K562 (cell line): ENCODE measurements around the gene LRRC15. TPM values are rescaled to one million over a fixed set of nuclear protein-coding genes. Genes with fewer than 3 reads are reported as not detected.

Experiments
- CREB1 ChIP-seq, 2 experiments: sonication (generic) in 1 of 2; formaldehyde crosslinking in 1 of 2; IDR thresholded peaks; 2 replicates each; pipeline versions ENCODE4 v1.6.1 to v1.8.0; 2012 to 2022; ENCODE audit warnings: inconsistent platforms in 1 of 2, mild to moderate bottlenecking in 1 of 2, missing genetic modification reagents in 1 of 2, moderate library complexity in 1 of 2
- EWSR1 ChIP-seq: fragments of 450-650 bp; IDR thresholded peaks from 2 replicates; pipeline ENCODE4 v1.6.1; 2018; ENCODE audit warnings: borderline replicate concordance, mild to moderate bottlenecking, low read depth, moderate library complexity; ENCODE audit not compliant: partially characterized antibody
- GATAD2B ChIP-seq: fragments of 450-650 bp; IDR thresholded peaks from 2 replicates; pipeline ENCODE4 v1.6.1; 2017; ENCODE audit warnings: mild to moderate bottlenecking, borderline replicate concordance
- HEY1 ChIP-seq: fragments of 250-450 bp; sonication (Bioruptor Pico); IDR thresholded peaks from 2 replicates; pipeline ENCODE4 v1.5.0; 2020; ENCODE audit warnings: mild to moderate bottlenecking, moderate library complexity, borderline replicate concordance
- KLF10 ChIP-seq: fragments of 250-450 bp; sonication (Bioruptor Pico); IDR thresholded peaks from 2 replicates; pipeline ENCODE4 v1.6.1; 2021; ENCODE audit warnings: matching md5 sums
- MIER1 ChIP-seq: fragments of 450-650 bp; IDR thresholded peaks from 2 replicates; pipeline ENCODE4 v1.6.1; 2016; ENCODE audit warnings: antibody characterized with exemption, mild to moderate bottlenecking, low read depth
- MTA3 ChIP-seq: fragments of 450-650 bp; formaldehyde crosslinking; IDR thresholded peaks from 2 replicates; pipeline ENCODE4 v1.6.1; 2017; ENCODE audit warnings: mild to moderate bottlenecking, borderline replicate concordance
- MYC ChIP-seq, 2 experiments: fragments of 250-450 bp in 1 of 2; sonication (Bioruptor Pico) in 1 of 2; IDR thresholded peaks; 2 replicates each; pipeline versions ENCODE4 v1.5.1 to v1.6.1; 2012 to 2021; ENCODE audit warnings: low read depth in 2 of 2, borderline replicate concordance in 1 of 2, improper control_type of control experiment in 1 of 2, low read length in 1 of 2, mild to moderate bottlenecking in 1 of 2, moderate library complexity in 1 of 2
- NR4A1 ChIP-seq, 2 experiments: fragments of 250-450 bp in 1 of 2; fragments of 450-650 bp in 1 of 2; sonication (Bioruptor Pico) in 1 of 2; IDR thresholded peaks; 2 replicates each; pipeline versions ENCODE4 v1.4.0 to v1.6.1; 2016 to 2020; ENCODE audit warnings: mild to moderate bottlenecking in 2 of 2, missing compliant biosample characterization in 1 of 2, missing genetic modification characterization in 1 of 2, moderate library complexity in 1 of 2
- PML ChIP-seq: IDR thresholded peaks from 2 replicates; pipeline ENCODE4 v1.6.1; 2012; ENCODE audit warnings: low read length, inconsistent platforms
- PRPF4 ChIP-seq: fragments of 200-400 bp; formaldehyde crosslinking; IDR thresholded peaks from one replicate; pipeline ENCODE4 v1.6.1; 2017; ENCODE audit warnings: low read length, low read depth, mild to moderate bottlenecking; ENCODE audit not compliant: insufficient read depth, poor library complexity, severe bottlenecking
- SNAPC5 ChIP-seq: fragments of 250-450 bp; sonication (Bioruptor Pico); IDR thresholded peaks from 2 replicates; pipeline ENCODE4 v1.8.0; 2021; ENCODE audit warnings: moderate library complexity, mild to moderate bottlenecking, inconsistent platforms
- SNIP1 ChIP-seq: fragments of 450-650 bp; IDR thresholded peaks from 2 replicates; pipeline ENCODE4 v1.7.1; 2017; ENCODE audit warnings: low read depth, mild to moderate bottlenecking
- SRSF1 ChIP-seq: fragments of 200-400 bp; formaldehyde crosslinking; IDR thresholded peaks from 2 replicates; pipeline ENCODE4 v1.6.1; 2017; ENCODE audit warnings: mild to moderate bottlenecking, low read depth, low read length, moderate library complexity
- THRA ChIP-seq: fragments of 450-650 bp; IDR thresholded peaks from 2 replicates; pipeline ENCODE4 v1.6.1; 2017; ENCODE audit warnings: mild to moderate bottlenecking, moderate library complexity
- TOE1 ChIP-seq, 2 experiments: fragments of 450-650 bp in 1 of 2; sonication (generic) in 1 of 2; formaldehyde crosslinking in 1 of 2; IDR thresholded peaks; 2 replicates each; pipeline versions ENCODE4 v1.7.1 to v1.8.0; 2016 to 2022; ENCODE audit warnings: borderline replicate concordance in 2 of 2, mild to moderate bottlenecking in 2 of 2, antibody characterized with exemption in 1 of 2, inconsistent platforms in 1 of 2, low read depth in 1 of 2, missing genetic modification reagents in 1 of 2, moderate library complexity in 1 of 2
- ZNF146 ChIP-seq: IDR thresholded peaks from one replicate; pipeline ENCODE4 v1.6.1; 2018; ENCODE audit warnings: missing compliant biosample characterization; ENCODE audit not compliant: unreplicated experiment
- ZNF316 ChIP-seq: fragments of 450-650 bp; IDR thresholded peaks from 2 replicates; pipeline ENCODE4 v1.6.1; 2016
- ZNF609 ChIP-seq: sonication (generic); formaldehyde crosslinking; IDR thresholded peaks from 2 replicates; pipeline ENCODE4 v1.8.1; 2023; ENCODE audit warnings: missing genetic modification reagents, mild to moderate bottlenecking, borderline replicate concordance
- polyA plus RNA-seq, 8 experiments: library from polyadenylated mRNA; depleted of rRNA in 4 of 8; stranded (reverse) in 5 of 8; unstranded in 3 of 8; fragments of >200 nt; fragmentation: Nextera tagmentation in 2 of 8; fragmentation: Illumina TruSeq in 1 of 8; extraction: Ambion mirVana in 2 of 8; extraction: Trizol in 1 of 8; gene quantifications; 2 replicates each; pipeline versions ENCODE4 v1.2.1 to v1.2.3, GENCODE V29; 2011 to 2014; ENCODE audit warnings: inconsistent platforms in 1 of 8, missing spikeins in 1 of 8
- total RNA-seq, 7 experiments: library from RNA; depleted of rRNA in 6 of 7; stranded (reverse); fragments of >200 nt in 6 of 7; fragmentation: Illumina TruSeq in 2 of 7; extraction: Trizol in 2 of 7; gene quantifications; 2 replicates each; pipeline versions ENCODE4 v1.2.1 to v1.2.3, GENCODE V29; 2011 to 2021; ENCODE audit warnings: low replicate concordance in 1 of 7

The LRRC15 gene
- total and polyA plus RNA-seq, 9 of the 15 experiments (the other 6 are each of a cell fraction or from before 2014, with no cell fraction given), result not detected

- TF ChIP-seq EWSR1 (no peak), SRSF1 (no peak), SNAPC5 (CRISPR knock-in tag) (no peak), MIER1 (no peak), HEY1 (CRISPR knock-in tag) (no peak), CREB1 (IDR thresholded peaks at IDR 0.05) (no peak; the same call in 1 of the 2 replicates), CREB1 (CRISPR knock-in tag; IDR thresholded peaks at IDR 0.05) (no peak; the same call in 1 of the 2 replicates), NR4A1 (CRISPR knock-in tag; IDR thresholded peaks at IDR 0.05) (no peak), NR4A1 (tag; IDR thresholded peaks at IDR 0.05) (no peak), PML (no peak), MYC (IDR thresholded peaks at IDR 0.05; ENCODE audit: low read depth, low read length) (peak; percentile 45; the same call in 1 of the 2 replicates), MYC (CRISPR knock-in tag; IDR thresholded peaks at IDR 0.05; ENCODE audit: borderline replicate concordance, low read depth) (0 out of 2 replicates have a peak, but pooled peaks have one; percentile 17), KLF10 (no peak), PRPF4 (no peak), MTA3 (peak; percentile 78; the same call in 1 of the 2 replicates), SNIP1 (no peak), TOE1 (IDR thresholded peaks at IDR 0.05; ENCODE audit: borderline replicate concordance) (0 out of 2 replicates have a peak, but pooled peaks have one; percentile 70), TOE1 (CRISPR knock-in tag; IDR thresholded peaks at IDR 0.05; ENCODE audit: borderline replicate concordance, low read depth) (no peak; the same call in 1 of the 2 replicates), ZNF146 (no peak), ZNF316 (no peak), GATAD2B (no peak), ZNF609 (CRISPR knock-in tag) (no peak), THRA (no peak)
These were observed 45.5 kb downstream of the LRRC15 start (continued) for GRCh38 chr3:194323785-194324735.
